OCI-LY1 (cell line): Measurements from ENCODE around the gene CCR8.

Source experiments
- H2AFZ ChIP-seq: fragments of 200-600 bp; sonication (generic), shearing (Covaris generic); 2 replicates; pipeline ENCODE4 v1.6.0; 2014; ENCODE audit warnings: antibody characterized with exemption, mild to moderate bottlenecking, low read length
- H3F3A ChIP-seq: fragments of 200-600 bp; sonication (generic), shearing (Covaris generic); 2 replicates; pipeline ENCODE4 v1.6.0; 2014; ENCODE audit warnings: mild to moderate bottlenecking, antibody characterized with exemption, low read length, moderate library complexity; ENCODE audit not compliant: insufficient read depth
- H3K27ac ChIP-seq: fragments of 200-600 bp; sonication (generic); 2 replicates; pipeline ENCODE4 v1.5.1; 2014; ENCODE audit warnings: low read length, mixed run types, mild to moderate bottlenecking, low read depth; ENCODE audit not compliant: poor library complexity, severe bottlenecking
- H3K27me3 ChIP-seq: fragments of 200-600 bp; sonication (generic); 2 replicates; pipeline ENCODE4 v1.6.0; 2014; ENCODE audit warnings: antibody characterized with exemption, mild to moderate bottlenecking, low read length, moderate library complexity; ENCODE audit not compliant: insufficient read depth
- H3K36me3 ChIP-seq: fragments of 200-600 bp; sonication (generic); 2 replicates; pipeline ENCODE4 v1.6.1; 2014; ENCODE audit warnings: mild to moderate bottlenecking, antibody characterized with exemption, low read length, moderate library complexity, mixed read lengths; ENCODE audit not compliant: insufficient read depth
- H3K4me1 ChIP-seq: fragments of 200-600 bp; sonication (generic); 2 replicates; pipeline ENCODE4 v1.5.1; 2014; ENCODE audit warnings: mild to moderate bottlenecking, low read length, moderate library complexity; ENCODE audit not compliant: insufficient read depth, severe bottlenecking
- H3K4me2 ChIP-seq: fragments of 200-600 bp; sonication (generic), shearing (Covaris generic); 2 replicates; pipeline ENCODE4 v1.6.1; 2014; ENCODE audit warnings: low read length
- H3K4me3 ChIP-seq: fragments of 200-600 bp; sonication (generic); 2 replicates; pipeline ENCODE4 v1.5.1; 2014; ENCODE audit warnings: low read length, low read depth, mild to moderate bottlenecking, mixed read lengths; ENCODE audit not compliant: poor library complexity, severe bottlenecking
- H3K79me2 ChIP-seq: fragments of 200-600 bp; shearing (Covaris generic); 2 replicates; pipeline ENCODE4 v1.6.1; 2016; ENCODE audit warnings: mixed run types, low read length, mixed read lengths; ENCODE audit not compliant: insufficient read depth
- H3K9ac ChIP-seq: fragments of 200-600 bp; sonication (generic), shearing (Covaris generic); 2 replicates; pipeline ENCODE4 v1.6.1; 2014; ENCODE audit warnings: mild to moderate bottlenecking, low read length, mixed read lengths
- H3K9me2 ChIP-seq: fragments of 200-600 bp; sonication (generic), shearing (Covaris generic); 2 replicates; pipeline ENCODE4 v1.6.1; 2014; ENCODE audit warnings: low read depth, mild to moderate bottlenecking, low read length, mixed read lengths
- H3K9me3 ChIP-seq: fragments of 200-600 bp; shearing (Covaris generic); 2 replicates; pipeline ENCODE4 v1.6.1; 2014; ENCODE audit warnings: low read length, mixed read lengths
- H4K20me1 ChIP-seq: fragments of 200-600 bp; sonication (generic), shearing (Covaris generic); 2 replicates; pipeline ENCODE4 v1.6.0; 2016; ENCODE audit warnings: mild to moderate bottlenecking, low read length; ENCODE audit not compliant: insufficient read depth
- EZH2 ChIP-seq: fragments of 200-600 bp; sonication (generic), shearing (Covaris generic); IDR thresholded peaks from 2 replicates; pipeline ENCODE4 v1.8.0; 2017; ENCODE audit warnings: borderline replicate concordance, mixed run types, mild to moderate bottlenecking, antibody characterized with exemption, low read length, moderate library complexity, mixed read lengths
- TF ChIP-seq, protein P1 (sequence below): fragments of 200-600 bp; sonication (generic), shearing (Covaris generic); IDR thresholded peaks from 2 replicates; pipeline ENCODE4 v1.5.1; 2017; ENCODE audit warnings: mild to moderate bottlenecking, antibody characterized with exemption, low read length, moderate library complexity, mixed read lengths

Gene CCR8, protein sequence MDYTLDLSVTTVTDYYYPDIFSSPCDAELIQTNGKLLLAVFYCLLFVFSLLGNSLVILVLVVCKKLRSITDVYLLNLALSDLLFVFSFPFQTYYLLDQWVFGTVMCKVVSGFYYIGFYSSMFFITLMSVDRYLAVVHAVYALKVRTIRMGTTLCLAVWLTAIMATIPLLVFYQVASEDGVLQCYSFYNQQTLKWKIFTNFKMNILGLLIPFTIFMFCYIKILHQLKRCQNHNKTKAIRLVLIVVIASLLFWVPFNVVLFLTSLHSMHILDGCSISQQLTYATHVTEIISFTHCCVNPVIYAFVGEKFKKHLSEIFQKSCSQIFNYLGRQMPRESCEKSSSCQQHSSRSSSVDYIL

DNA sequence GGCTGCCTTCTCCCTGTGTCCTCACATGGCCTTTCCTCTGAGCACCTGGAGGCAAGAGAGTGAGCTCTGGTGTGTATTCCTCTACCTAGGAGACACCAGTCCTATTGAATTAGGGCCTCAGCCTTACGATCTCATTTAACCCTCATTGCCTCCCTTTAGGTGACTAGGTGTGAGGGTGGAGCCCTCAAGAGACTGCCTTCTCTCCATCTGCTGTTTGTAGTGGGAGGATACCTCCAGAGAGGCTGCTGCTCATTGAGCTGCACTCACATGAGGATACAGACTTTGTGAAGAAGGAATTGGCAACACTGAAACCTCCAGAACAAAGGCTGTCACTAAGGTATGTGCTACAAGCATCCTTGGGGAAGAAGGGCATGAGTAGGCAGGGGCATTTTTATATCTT lies at the start of gene CCR8:
CCR8 (plus strand) TSS at position 217 of the 400 bp plus-strand sequence. CDS start 2,623 bp downstream, outside the sequence.
- H3K9me2 ChIP-seq, result no peaks in the 10 kb centered on the region
- no peak within 1 kb of the TSS for H2AFZ ChIP-seq
- no peaks in the 10 kb centered on the region for H3K9me3 ChIP-seq
- no peaks in the 10 kb centered on the region for H3K4me1 ChIP-seq
- no peak within 1 kb of the TSS for H3K4me3 ChIP-seq
- no peaks in the 10 kb centered on the region for H4K20me1 ChIP-seq
- no peaks in the 10 kb centered on the region for H3F3A ChIP-seq
- no peaks in the 10 kb centered on the region for H3K36me3 ChIP-seq
- no peaks in the 10 kb centered on the region for H3K27me3 ChIP-seq
- no peak within 1 kb of the TSS for H3K27ac ChIP-seq
- TF ChIP-seq, protein P1, sequence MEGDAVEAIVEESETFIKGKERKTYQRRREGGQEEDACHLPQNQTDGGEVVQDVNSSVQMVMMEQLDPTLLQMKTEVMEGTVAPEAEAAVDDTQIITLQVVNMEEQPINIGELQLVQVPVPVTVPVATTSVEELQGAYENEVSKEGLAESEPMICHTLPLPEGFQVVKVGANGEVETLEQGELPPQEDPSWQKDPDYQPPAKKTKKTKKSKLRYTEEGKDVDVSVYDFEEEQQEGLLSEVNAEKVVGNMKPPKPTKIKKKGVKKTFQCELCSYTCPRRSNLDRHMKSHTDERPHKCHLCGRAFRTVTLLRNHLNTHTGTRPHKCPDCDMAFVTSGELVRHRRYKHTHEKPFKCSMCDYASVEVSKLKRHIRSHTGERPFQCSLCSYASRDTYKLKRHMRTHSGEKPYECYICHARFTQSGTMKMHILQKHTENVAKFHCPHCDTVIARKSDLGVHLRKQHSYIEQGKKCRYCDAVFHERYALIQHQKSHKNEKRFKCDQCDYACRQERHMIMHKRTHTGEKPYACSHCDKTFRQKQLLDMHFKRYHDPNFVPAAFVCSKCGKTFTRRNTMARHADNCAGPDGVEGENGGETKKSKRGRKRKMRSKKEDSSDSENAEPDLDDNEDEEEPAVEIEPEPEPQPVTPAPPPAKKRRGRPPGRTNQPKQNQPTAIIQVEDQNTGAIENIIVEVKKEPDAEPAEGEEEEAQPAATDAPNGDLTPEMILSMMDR, result no peak
- no peak for TF ChIP-seq EZH2
- no peak within 1 kb of the TSS for H3K9ac ChIP-seq
- H3K79me2 ChIP-seq, result no peaks in the 10 kb centered on the region
- no peak within 1 kb of the TSS for H3K4me2 ChIP-seq

DNA sequence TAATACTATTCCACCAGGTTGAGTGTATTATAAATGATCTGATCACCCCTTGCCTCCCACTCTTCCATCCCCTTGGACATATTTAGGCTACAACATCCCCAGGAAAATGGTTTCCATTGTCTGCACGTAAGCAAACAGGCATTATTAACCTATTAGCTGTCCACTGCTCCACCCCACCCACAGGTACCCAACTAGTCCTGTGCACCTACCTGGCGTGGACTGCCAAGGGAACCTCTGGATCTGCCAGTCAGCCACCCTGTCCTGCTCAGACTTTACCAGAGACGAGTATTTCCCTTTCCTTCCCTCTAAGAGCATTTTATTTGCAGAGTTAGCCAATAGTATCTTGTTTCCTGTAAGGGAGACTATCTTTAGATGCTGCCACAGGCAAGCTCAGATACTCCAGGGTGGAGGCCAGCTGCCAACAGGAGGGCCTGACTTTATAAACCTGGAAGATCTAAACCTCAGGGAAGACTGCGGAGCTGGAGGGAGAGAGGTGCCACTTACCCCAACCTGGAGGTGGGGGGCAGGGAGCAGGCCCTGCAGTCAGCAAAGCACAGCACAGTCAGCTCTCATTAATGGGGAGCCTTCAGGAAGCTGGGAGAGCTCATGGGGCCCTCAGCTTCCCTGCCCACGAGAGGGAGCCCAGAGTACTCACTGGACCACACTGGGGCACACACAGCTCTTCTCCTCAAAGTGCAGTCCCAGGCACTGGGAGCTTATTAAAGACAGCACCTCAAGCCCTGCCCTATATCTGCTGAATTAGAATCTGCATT lies 49.6 kb upstream of the CCR8 start, which contains the start of gene CX3CR1:
CX3CR1 (minus strand) TSS at position 292 of the 773 bp plus-strand sequence. CDS start 13,527 bp downstream, outside the sequence.
- Histone ChIP-seq H3F3A (no peaks in the 10 kb centered on the region), H3K9me3 (no peaks in the 10 kb centered on the region), H2AFZ (no peak within 1 kb of the TSS), H3K4me1 (no peaks in the 10 kb centered on the region), H3K9me2 (no peaks in the 10 kb centered on the region), H3K4me3 (no peak within 1 kb of the TSS), H3K27ac (no peak within 1 kb of the TSS), H3K4me2 (no peak within 1 kb of the TSS), H3K79me2 (no peaks in the 10 kb centered on the region), H3K9ac (no peak within 1 kb of the TSS), H3K36me3 (no peaks in the 10 kb centered on the region), H3K27me3 (0 out of 2 replicates have a peak, but pooled peaks cover 4% of the 10 kb centered on the region), H4K20me1 (no peaks in the 10 kb centered on the region)
- TF ChIP-seq EZH2, result no peak
- TF ChIP-seq, protein P1, result no peak

DNA sequence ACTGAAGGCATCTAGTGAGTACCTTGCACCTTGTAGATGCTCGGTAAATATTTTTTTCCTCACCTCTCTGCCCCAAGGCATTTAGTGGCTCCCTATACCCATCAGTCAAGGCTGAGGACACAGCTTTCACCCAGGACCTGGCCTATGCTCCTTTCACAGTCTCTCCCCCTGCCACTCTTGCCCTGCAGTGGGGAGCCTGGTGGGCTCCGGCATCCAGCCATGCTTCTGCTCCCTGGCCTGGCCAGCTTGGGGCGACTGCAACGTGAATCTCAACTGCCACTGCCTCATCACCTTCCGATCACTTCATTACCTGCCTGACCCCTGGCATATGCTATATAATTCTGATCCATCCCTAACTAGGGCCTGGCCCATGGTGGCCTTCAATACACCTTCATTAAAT lies 48.9 kb upstream of the CCR8 start:
- Histone ChIP-seq H3K4me3 (no peak overlapping the region), H3F3A (no peaks in the 10 kb centered on the region), H3K27ac (no peak overlapping the region), H3K79me2 (no peaks in the 10 kb centered on the region), H3K27me3 (0 out of 2 replicates have a peak, but pooled peaks cover 4% of the 10 kb centered on the region), H3K36me3 (no peaks in the 10 kb centered on the region), H4K20me1 (no peaks in the 10 kb centered on the region), H3K9me3 (no peaks in the 10 kb centered on the region), H3K4me2 (no peak overlapping the region), H3K9ac (no peak overlapping the region), H2AFZ (no peak overlapping the region), H3K9me2 (no peaks in the 10 kb centered on the region), H3K4me1 (no peaks in the 10 kb centered on the region)
- TF ChIP-seq, protein P1, result no peak
- TF ChIP-seq EZH2, result no peak
